ENCODE measurements around the gene ATF6B. TPM values are rescaled to one million over a fixed set of nuclear protein-coding genes. Genes with fewer than 3 reads are reported as not detected.

The ATF6B gene
- total RNA-seq, 4 donors from 2014 or later: 13.3 to 26.9 (median 25.2) TPM

DNA sequence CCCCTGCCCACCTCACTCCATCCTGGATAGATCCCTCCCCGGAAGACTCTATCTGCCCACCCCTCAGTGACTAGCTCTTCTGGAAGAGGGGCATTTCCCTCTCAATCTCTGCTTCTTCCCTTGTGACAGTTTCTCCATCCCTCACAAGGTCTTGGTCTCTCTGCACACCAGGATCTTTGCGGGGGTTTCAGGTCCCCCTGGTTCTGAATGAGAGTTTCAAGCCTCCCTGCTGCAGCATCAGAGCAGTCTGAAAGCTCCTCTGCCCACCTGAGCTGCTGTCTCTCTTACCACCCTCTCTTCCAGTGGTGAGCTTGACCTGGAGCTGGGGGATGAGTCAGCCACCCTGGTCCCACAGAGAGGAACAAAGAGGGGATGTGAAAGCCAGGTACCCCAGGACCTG lies 43.3 kb downstream of the ATF6B start:
- WGBS, 2 donors (ENCODE audit: low coverage in 1 of 2): 100% methylated on average over 1 of the region's 2 CpGs; no CpG with 5 or more reads in 1 of the 2 donors
- Histone ChIP-seq H3K27ac (peak overlapping the region in 3 of 4 donors; percentile 62 to 86 (median 71)), H3K36me3 (peaks cover 0 to 53% of the 10 kb centered on the region in 2 donors), H3K27me3 (peaks cover 16% of the 10 kb centered on the region), H3K4me3 (no peak overlapping the region), H3K9me3 (no peaks in the 10 kb centered on the region), H3K4me1 (peaks cover 0 to 59% (median 30%) of the 10 kb centered on the region in 3 donors)
- no peak for ATAC-seq
- no peak for TF ChIP-seq POLR2A (IDR thresholded peaks at IDR 0.05)
- TF ChIP-seq POLR2AphosphoS5 (IDR thresholded peaks at IDR 0.05): no peak
- TF ChIP-seq EP300 (IDR thresholded peaks at IDR 0.05): no peak

DNA sequence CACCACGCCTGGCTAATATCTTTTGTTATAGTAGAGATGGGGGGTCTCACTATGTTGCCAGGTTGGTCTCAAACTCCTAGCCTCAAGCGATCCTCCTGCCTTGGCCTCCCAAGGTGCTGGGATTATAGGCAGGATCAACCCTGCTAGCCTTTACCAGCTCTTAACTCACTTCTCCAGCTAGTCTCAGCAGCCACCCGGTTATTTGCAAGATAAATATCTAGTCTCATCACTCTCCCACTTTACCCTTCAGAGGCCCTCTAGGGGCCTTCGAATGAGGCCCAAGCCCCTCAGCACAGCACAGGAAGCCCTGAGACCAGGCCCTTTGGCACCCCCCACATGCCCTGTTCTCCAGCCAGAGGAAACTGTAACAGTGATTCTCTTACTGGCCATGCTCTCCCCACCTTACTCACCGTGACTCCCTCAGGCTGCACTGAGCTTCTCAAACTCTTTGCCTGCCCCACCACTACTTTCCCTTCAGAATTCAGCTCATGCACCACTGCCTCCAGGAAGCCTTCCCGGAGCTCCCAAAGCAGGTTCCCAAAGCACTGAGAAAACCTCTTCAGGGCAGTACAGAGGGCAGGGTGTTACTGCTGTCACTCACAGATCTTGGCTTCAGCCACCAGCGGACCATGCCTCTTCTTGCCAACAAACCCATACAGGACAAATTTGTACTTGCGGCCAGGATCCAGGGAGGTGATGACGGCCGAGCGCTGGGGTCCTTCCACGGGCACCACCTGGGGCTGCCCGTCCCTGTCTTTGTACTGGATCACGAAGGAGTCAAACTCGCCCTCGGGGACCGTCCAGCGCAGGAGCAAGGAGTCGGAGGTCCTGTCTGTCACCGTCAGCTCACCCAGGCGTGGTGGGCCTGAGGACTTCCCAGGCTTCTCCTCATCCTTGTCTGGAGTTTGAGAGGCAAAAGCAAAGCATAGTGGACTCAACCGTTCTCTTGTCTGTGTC lies 44.0 kb downstream of the ATF6B start:
- WGBS, 2 donors (ENCODE audit: low coverage in 1 of 2): 86 to 94% methylated on average over 12 to 19 of the region's 22 CpGs
- H3K36me3 ChIP-seq: peaks cover 0 to 57% of the 10 kb centered on the region in 2 donors
- H3K27me3 ChIP-seq: peaks cover 16% of the 10 kb centered on the region
- H3K4me1 ChIP-seq: peaks cover 0 to 59% (median 30%) of the 10 kb centered on the region in 3 donors
- no peak for TF ChIP-seq POLR2A (IDR thresholded peaks at IDR 0.05)
- TF ChIP-seq, protein P1, sequence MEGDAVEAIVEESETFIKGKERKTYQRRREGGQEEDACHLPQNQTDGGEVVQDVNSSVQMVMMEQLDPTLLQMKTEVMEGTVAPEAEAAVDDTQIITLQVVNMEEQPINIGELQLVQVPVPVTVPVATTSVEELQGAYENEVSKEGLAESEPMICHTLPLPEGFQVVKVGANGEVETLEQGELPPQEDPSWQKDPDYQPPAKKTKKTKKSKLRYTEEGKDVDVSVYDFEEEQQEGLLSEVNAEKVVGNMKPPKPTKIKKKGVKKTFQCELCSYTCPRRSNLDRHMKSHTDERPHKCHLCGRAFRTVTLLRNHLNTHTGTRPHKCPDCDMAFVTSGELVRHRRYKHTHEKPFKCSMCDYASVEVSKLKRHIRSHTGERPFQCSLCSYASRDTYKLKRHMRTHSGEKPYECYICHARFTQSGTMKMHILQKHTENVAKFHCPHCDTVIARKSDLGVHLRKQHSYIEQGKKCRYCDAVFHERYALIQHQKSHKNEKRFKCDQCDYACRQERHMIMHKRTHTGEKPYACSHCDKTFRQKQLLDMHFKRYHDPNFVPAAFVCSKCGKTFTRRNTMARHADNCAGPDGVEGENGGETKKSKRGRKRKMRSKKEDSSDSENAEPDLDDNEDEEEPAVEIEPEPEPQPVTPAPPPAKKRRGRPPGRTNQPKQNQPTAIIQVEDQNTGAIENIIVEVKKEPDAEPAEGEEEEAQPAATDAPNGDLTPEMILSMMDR (IDR thresholded peaks at IDR 0.05): no peak
- TF ChIP-seq POLR2AphosphoS5 (IDR thresholded peaks at IDR 0.05): no peak
- no peak for TF ChIP-seq EP300 (IDR thresholded peaks at IDR 0.05)
- no peaks in the 10 kb centered on the region for H3K9me3 ChIP-seq
- H3K4me3 ChIP-seq: no peak overlapping the region
- no peak for ATAC-seq
- H3K27ac ChIP-seq: peak overlapping the region in 3 of 4 donors; percentile 62 to 86 (median 71)

DNA sequence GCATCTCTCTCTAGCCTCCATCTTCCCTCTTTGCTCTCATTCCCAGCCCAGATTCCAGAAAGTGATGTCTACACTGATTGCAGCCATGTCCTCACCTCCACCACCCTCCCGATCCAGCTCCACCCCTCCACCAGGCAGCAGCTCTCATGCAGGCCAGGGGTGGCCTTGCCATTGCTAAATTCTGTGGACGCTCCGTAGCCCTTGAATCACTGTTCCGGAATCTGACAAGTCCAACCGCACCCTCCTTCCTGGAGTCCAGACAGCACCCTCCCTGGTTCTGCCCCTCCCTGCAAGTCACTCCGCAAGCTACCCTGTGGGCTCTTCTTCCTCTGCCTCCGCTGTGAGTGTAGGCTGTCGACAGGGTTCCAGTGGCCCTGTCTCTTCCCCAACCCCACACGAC lies 45.1 kb downstream of the ATF6B start:
- peak; percentile 81 for ATAC-seq
- Histone ChIP-seq H3K4me3 (no peak overlapping the region), H3K36me3 (peaks cover 0 to 62% of the 10 kb centered on the region in 2 donors), H3K27ac (peak overlapping the region in 3 of 4 donors; percentile 71 to 86 (median 80)), H3K4me1 (peaks cover 0 to 51% (median 27%) of the 10 kb centered on the region in 3 donors), H3K27me3 (peaks cover 16% of the 10 kb centered on the region), H3K9me3 (no peaks in the 10 kb centered on the region)
- WGBS, 2 donors (ENCODE audit: low coverage in 1 of 2): 50 to 68% methylated on average over 2 to 5 of the region's 9 CpGs
- TF ChIP-seq, protein P1 (IDR thresholded peaks at IDR 0.05): no peak
- peak; percentile 32 for TF ChIP-seq POLR2AphosphoS5 (IDR thresholded peaks at IDR 0.05)

DNA sequence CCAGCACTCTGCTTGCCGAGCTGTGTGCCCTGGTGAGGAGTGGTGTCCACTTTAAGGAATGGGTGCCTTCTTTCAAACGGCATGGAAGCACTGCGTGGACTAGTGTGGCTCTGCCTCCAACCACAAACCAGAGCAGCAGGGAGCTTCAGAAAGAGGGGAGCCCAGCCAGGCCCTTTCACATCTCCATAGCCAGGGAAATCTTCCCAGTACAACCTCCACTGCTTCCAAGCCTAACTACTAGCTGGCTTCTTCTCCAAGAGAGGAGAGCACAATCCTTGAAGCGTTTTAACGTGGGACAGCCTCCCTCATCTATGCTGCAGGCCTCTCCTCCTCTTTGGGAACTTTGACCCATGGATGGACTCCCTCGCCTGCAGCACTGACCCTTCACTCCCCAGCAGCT lies 45.6 kb downstream of the ATF6B start:
- Histone ChIP-seq H3K36me3 (peaks cover 0 to 62% of the 10 kb centered on the region in 2 donors), H3K27me3 (peaks cover 16% of the 10 kb centered on the region), H3K9me3 (no peaks in the 10 kb centered on the region), H3K4me3 (no peak overlapping the region), H3K4me1 (peaks cover 0 to 47% (median 23%) of the 10 kb centered on the region in 3 donors), H3K27ac (peak overlapping the region in 3 of 4 donors; percentile 71 to 86 (median 80))
- no peak for ATAC-seq
- TF ChIP-seq EP300 (IDR thresholded peaks at IDR 0.05) (no peak), POLR2AphosphoS5 (IDR thresholded peaks at IDR 0.05) (no peak), POLR2A (IDR thresholded peaks at IDR 0.05) (no peak)
- TF ChIP-seq, protein P1 (IDR thresholded peaks at IDR 0.05): no peak
- 43 to 47% methylated on average over 3 to 6 of the region's 6 CpGs for WGBS, 2 donors (ENCODE audit: low coverage in 1 of 2)

DNA sequence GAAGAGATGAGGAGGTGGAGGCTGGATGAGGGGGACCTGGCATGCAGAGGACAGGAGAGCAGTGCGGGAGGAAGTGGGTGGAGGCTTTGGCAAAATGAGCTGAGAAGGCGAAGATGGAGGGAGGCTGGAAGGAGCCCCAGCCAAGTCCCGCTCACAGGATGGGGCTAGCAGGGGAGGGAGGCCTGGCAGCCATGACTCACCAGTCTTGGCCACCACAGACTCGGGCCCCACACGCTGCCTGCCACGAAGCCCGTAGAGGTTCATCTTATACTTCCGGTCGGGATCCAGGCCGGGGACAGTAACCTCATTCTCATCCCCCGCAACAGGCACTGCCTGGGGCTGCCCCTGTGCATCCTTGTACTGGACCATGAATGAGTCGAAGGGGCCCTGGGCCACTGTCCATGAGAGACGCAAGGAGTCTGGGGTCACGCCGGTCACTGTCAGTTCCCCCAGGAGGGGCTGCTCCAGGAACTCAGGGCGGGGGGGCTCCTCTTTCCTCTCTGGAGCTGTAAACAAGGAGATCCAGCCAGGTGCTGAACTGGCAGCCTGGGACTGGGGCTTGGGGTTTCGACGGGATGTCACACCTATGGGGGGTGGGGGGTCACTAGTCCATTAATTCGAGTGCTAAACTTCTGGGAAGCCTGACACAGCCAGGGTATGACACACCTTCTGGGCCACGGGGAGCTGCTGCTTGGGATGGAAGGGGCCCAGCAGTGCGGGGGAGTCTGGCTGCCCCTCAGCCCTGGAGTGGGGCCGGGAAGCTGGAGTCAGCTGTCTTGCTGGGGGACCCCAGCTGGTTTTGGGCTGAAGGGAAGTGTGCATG lies 46.7 kb downstream of the ATF6B start:
- Histone ChIP-seq H3K4me1 (peaks cover 0 to 46% (median 15%) of the 10 kb centered on the region in 3 donors), H3K27ac (peak overlapping the region; percentile 15 to 86 (median 76)), H3K9me3 (no peaks in the 10 kb centered on the region), H3K27me3 (peaks cover 8% of the 10 kb centered on the region), H3K4me3 (no peak overlapping the region), H3K36me3 (peaks cover 0 to 67% of the 10 kb centered on the region in 2 donors)
- TF ChIP-seq, protein P1 (IDR thresholded peaks at IDR 0.05): no peak
- TF ChIP-seq POLR2AphosphoS5 (IDR thresholded peaks at IDR 0.05): peak; percentile 5
- no peak for TF ChIP-seq POLR2A (IDR thresholded peaks at IDR 0.05)
- TF ChIP-seq EP300 (IDR thresholded peaks at IDR 0.05): no peak
- ATAC-seq: peak; percentile 67
- 8 to 29% methylated on average over 4 of the region's 22 CpGs for WGBS, 2 donors (ENCODE audit: low coverage in 1 of 2)

Measured in gastroesophageal sphincter (tissue), 4 donors.